Calu3 (cell line): ENCODE data around the gene DCAF4. TPM values are rescaled to one million over a fixed set of nuclear protein-coding genes. Genes with fewer than 3 reads are reported as not detected.
A peak's percentile ranks its signal among the peaks of the same experiment; 100 is the strongest.
"Not testable (repeated sequence)": the region's sequence is repeated elsewhere in the genome, so short reads cannot be mapped to it uniquely, and the experiment has no call there.

Experiments
- BruUV-seq: library from RNA; stranded (reverse); fragments of 400-500 nt; replicated peaks from 2 replicates; lab custom pipeline; 2021; lab: Mats Ljungman, UMichigan
- CTCF ChIA-PET: fragments of 300-600 bp; sonication (Branson Sonifier 250); formaldehyde crosslinking; loops from one replicate; lab custom pipeline; 2022; ENCODE audit warnings: antibody characterized with exemption; lab: Charles Lee
- DNase-seq: peaks from one replicate; pipeline ENCODE4 v3.0.0; 2022
- H3K27ac Mint-ChIP-seq: one replicate; pipeline ENCODE4 v1.8.0; 2022; ENCODE audit warnings: mixed read lengths; ENCODE audit not compliant: unreplicated experiment
- H3K27me3 Mint-ChIP-seq: one replicate; pipeline ENCODE4 v1.8.0; 2022; ENCODE audit warnings: mixed read lengths; ENCODE audit not compliant: unreplicated experiment
- H3K36me3 Mint-ChIP-seq: one replicate; pipeline ENCODE4 v1.8.0; 2022; ENCODE audit warnings: mild to moderate bottlenecking, moderate library complexity, mixed read lengths; ENCODE audit not compliant: insufficient read depth, unreplicated experiment
- H3K4me1 Mint-ChIP-seq: one replicate; pipeline ENCODE4 v1.8.0; 2022; ENCODE audit warnings: mild to moderate bottlenecking, low read depth, mixed read lengths; ENCODE audit not compliant: unreplicated experiment
- H3K4me3 Mint-ChIP-seq: one replicate; pipeline ENCODE4 v1.8.0; 2022; ENCODE audit warnings: mild to moderate bottlenecking, low read depth, moderate library complexity, mixed read lengths; ENCODE audit not compliant: unreplicated experiment
- H3K9me3 Mint-ChIP-seq: one replicate; pipeline ENCODE4 v1.8.0; 2022; ENCODE audit warnings: low read depth, mixed read lengths; ENCODE audit not compliant: unreplicated experiment
- CTCF ChIP-seq: fragments of 200-600 bp; IDR thresholded peaks from one replicate; pipeline ENCODE4 v1.8.0; 2022; ENCODE audit warnings: antibody characterized with exemption; ENCODE audit not compliant: unreplicated experiment
- intact Hi-C: fragments of 100-400 bp; cut with micrococcal nuclease; formaldehyde crosslinking; loops from one replicate; pipeline ENCODE4 v1.10.0; 2022; ENCODE audit not compliant: unreplicated experiment
- total RNA-seq: library from RNA; stranded (reverse); gene quantifications from 2 replicates; pipeline ENCODE4 v1.2.3, GENCODE V29; 2022

The DCAF4 gene
- total RNA-seq, 1 experiment from 2014 or later, result 20.8 TPM

DNA sequence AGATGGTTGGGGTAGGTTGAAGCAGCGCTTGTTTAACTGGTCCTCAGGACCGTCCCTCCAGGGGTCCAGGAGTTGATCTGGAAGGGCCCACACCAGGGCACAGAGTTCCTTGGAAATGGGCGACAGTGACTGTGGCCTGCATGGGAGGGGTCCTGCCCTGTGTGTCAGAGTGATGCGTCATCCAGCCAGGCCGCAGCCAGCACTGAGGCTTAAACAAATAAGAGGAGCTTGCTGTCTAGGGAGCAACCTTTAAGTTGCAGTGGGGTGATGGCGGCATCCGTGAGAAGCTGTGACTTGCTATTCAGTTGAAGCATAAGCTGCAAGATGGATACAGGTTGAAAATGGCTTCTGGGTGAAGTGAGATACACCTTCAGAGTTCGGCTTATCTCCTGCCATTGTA, 20.2 kb downstream of the DCAF4 start:
- Mint-ChIP-seq H3K27me3 (no peaks in the 10 kb centered on the region), H3K9me3 (no peaks in the 10 kb centered on the region), H3K36me3 (peaks cover 12% of the 10 kb centered on the region), H3K4me1 (no peaks in the 10 kb centered on the region), H3K4me3 (no peak overlapping the region), H3K27ac (no peak overlapping the region)
- CTCF ChIA-PET, result interaction anchor here (0.7 kb wide), 1 partner anchor 17 kb away, joined by 3 read pairs; no protein-coding TSS in a partner anchor
- DNase-seq, result no peak
- no TSS peak for BruUV-seq
- intact Hi-C loops, result no loop called here
- TF ChIP-seq CTCF, result no peak

DNA sequence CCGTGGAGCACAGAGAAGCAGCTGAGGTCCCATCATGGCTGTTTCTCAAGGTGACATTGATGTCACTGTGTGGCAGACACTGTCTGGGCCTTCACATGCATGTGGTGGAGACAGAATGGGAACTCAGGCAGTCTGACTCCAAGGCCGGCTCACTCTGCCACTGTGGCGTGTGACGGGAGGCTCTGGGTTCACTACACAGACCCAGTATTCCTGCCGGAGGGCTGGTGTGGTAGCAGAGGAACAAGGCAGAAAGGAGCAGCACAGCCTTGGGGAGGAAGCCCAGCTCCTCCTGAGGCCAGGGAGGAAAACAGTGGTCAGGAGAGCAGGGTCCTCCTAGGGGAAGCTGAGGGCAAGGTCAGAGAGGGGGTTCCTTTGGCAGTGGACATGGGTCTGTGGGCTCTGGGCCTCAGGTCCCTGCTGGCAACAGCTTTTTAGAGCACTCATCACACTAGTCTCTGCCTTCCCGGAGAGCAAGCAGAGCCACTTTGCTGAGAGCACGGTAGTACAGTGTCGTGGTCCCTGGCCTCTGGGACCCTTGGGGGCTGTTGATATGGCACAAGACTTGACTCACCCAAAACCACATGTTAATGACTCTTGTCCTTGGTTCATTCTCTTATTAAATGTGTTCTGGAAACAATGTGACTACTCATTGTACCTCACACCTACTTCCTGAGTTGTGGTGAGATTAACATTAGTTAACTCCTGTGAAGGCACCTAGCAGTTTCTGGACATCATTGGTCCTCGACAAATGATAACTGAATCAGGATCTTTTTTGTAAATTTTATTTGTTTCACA, 21.3 kb downstream of the DCAF4 start:
- no peak for TF ChIP-seq CTCF
- no TSS peak for BruUV-seq
- intact Hi-C loops, result loop anchor here (1.0 kb wide), 1 partner anchor 433 kb away; no protein-coding TSS in a partner anchor
- Mint-ChIP-seq H3K27me3 (no peaks in the 10 kb centered on the region), H3K27ac (no peak overlapping the region), H3K4me3 (no peak overlapping the region), H3K36me3 (peaks cover 12% of the 10 kb centered on the region), H3K9me3 (no peaks in the 10 kb centered on the region), H3K4me1 (no peaks in the 10 kb centered on the region)
- no peak for DNase-seq
- CTCF ChIA-PET, result interaction anchor here (1.4 to 2.3 kb wide), 4 partner anchors 8 to 434 kb away, joined by 3 to 22 read pairs (median 9); partner anchors contain the start of gene RBM25

DNA sequence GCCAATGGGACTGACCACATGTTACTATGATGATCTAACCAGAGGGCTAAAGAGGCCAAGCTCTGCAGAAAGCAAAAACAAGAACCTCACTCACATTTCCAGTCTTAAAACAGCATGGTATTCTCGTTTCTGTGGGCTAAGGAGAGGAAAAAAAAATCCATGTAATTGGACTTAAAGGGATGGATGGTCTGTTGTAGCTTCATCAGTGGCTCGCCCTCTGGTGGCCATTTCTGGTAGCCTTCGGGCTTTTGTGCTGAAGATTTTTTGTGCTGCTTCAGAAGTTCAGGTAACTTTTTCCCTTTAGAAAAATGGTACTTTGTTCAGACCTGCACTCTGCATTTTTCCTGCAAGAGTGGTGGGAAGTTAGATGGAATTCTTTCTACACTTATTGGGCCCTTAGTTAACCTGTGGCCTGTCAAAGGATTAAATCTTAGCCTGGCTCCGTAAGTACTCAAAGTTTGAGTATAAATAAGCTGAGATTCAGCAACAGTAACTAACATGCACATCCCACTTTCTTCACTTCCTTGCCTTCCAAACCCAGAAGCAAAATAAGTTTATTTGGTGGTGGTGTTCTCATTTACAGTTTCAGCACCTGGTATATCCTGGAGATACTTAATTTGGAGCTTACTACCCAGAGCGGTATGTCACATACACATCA, 22.3 kb downstream of the DCAF4 start:
- DNase-seq, result peak; percentile 71
- Mint-ChIP-seq H3K27me3 (no peaks in the 10 kb centered on the region), H3K36me3 (peaks cover 12% of the 10 kb centered on the region), H3K4me3 (no peak overlapping the region), H3K27ac (no peak overlapping the region), H3K9me3 (no peaks in the 10 kb centered on the region), H3K4me1 (no peaks in the 10 kb centered on the region)
- CTCF ChIA-PET, result interaction anchor here (0.6 to 2.3 kb wide), 5 partner anchors 9 to 436 kb away, joined by 3 to 22 read pairs (median 3); partner anchors contain the start of gene RBM25
- BruUV-seq, result no TSS peak
- intact Hi-C loops, result loop anchor here (1.0 kb wide), 1 partner anchor 434 kb away; no protein-coding TSS in a partner anchor
- peak; percentile 79 for TF ChIP-seq CTCF

GRCh38 chr14:72952171-72952570, 25.9 kb downstream of the DCAF4 start:
- CTCF ChIA-PET, result no interaction called here

GRCh38 chr14:72956741-72957140, 30.5 kb downstream of the DCAF4 start:
- H3K4me3 Mint-ChIP-seq, BruUV-seq, DNase-seq, H3K27ac Mint-ChIP-seq, H3K27me3 Mint-ChIP-seq, CTCF ChIA-PET, intact Hi-C loops, H3K9me3 Mint-ChIP-seq: not testable (repeated sequence)
- H3K4me1 Mint-ChIP-seq, result peaks cover 10% of the 10 kb centered on the region
- peaks cover 37% of the 10 kb centered on the region for H3K36me3 Mint-ChIP-seq

More at GRCh38 chr14:72952171-72952570, 25.9 kb downstream of the DCAF4 start:
- BruUV-seq, result no TSS peak
- no peak overlapping the region for H3K4me3 Mint-ChIP-seq
- H3K9me3 Mint-ChIP-seq, result no peaks in the 10 kb centered on the region
- no peaks in the 10 kb centered on the region for H3K27me3 Mint-ChIP-seq
- intact Hi-C loops, result no loop called here
- peaks cover 23% of the 10 kb centered on the region for H3K36me3 Mint-ChIP-seq
- no peak for DNase-seq
- no peaks in the 10 kb centered on the region for H3K4me1 Mint-ChIP-seq
- no peak overlapping the region for H3K27ac Mint-ChIP-seq
- no peak for TF ChIP-seq CTCF
